ENCODE measurements around the gene HNRNPA2B1.
A peak's percentile ranks its signal among the peaks of the same experiment; 100 is the strongest.

- TF ChIP-seq POLR2AphosphoS5 (IDR thresholded peaks at IDR 0.05) = peak in 1 of 4 donors; percentile 8
- TF ChIP-seq CTCF (IDR thresholded peaks at IDR 0.05) = no peak
- no peak for TF ChIP-seq EP300 (IDR thresholded peaks at IDR 0.05)
- no peak for TF ChIP-seq POLR2A (IDR thresholded peaks at IDR 0.05)
Observed at GRCh38 chr7:26179826-26180497, 20.6 kb downstream of the HNRNPA2B1 start.

Measured in sigmoid colon (tissue), 4 donors.